ENCODE data around the gene NBR1. TPM values are rescaled to one million over a fixed set of nuclear protein-coding genes. Genes with fewer than 3 reads are reported as not detected.
A peak's percentile ranks its signal among the peaks of the same experiment; 100 is the strongest.

The NBR1 gene
- total RNA-seq, 4 donors from 2014 or later = 30.6 to 61.6 (median 42.0) TPM

DNA sequence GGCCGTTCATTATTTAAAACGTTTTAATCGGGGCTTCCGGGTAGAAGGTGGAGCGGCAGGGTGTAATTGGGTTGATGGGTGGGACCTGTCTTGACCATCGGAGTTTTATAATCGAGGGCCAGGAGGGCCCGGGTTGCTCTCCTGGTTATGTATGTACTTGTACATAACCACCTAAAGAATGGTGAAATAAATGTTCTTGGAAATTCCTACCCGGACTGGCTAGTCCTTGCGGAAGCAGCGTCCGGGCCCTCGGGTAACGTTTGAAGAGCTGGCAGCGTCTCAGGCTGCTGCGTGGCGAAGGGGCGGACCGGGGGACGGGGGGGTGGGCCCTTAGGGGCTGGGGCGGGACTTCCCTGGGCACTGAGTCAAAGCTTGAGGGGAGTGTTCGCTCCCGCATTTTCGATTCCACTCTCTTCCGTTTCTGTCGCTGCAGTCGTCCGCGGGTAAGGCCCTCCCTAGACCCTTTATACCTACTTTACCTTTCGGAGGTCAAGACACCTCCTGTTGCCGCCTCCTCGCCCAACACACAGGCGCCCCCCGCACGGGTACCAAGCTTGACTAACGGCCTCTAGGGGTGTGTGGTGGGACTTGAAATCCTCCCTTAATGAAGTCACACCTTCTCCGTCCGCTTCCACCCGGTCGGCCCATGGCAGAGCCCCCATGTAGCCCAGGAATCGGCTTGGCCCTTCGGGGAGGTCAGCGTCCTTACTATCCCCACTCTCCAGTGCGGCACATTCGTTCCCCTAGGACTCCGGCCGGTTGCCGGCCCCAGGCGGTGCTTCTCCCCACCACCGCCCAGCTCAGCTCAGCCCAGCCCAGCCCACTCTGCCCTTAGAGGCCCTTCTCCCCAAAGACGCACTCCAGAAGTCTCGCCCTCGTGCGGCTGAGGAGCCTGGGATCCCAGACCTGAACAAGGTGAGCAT, 40.7 kb downstream of the NBR1 start, which contains the start of gene TMEM106A:
TMEM106A (plus strand) TSS at position 396 of the 923 bp plus-strand sequence. CDS start 1,167 bp downstream, outside the sequence.
- TF ChIP-seq POLR2A (IDR thresholded peaks at IDR 0.05) = peak in 1 of 4 donors; percentile 50
- TF ChIP-seq, protein P1, sequence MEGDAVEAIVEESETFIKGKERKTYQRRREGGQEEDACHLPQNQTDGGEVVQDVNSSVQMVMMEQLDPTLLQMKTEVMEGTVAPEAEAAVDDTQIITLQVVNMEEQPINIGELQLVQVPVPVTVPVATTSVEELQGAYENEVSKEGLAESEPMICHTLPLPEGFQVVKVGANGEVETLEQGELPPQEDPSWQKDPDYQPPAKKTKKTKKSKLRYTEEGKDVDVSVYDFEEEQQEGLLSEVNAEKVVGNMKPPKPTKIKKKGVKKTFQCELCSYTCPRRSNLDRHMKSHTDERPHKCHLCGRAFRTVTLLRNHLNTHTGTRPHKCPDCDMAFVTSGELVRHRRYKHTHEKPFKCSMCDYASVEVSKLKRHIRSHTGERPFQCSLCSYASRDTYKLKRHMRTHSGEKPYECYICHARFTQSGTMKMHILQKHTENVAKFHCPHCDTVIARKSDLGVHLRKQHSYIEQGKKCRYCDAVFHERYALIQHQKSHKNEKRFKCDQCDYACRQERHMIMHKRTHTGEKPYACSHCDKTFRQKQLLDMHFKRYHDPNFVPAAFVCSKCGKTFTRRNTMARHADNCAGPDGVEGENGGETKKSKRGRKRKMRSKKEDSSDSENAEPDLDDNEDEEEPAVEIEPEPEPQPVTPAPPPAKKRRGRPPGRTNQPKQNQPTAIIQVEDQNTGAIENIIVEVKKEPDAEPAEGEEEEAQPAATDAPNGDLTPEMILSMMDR (IDR thresholded peaks at IDR 0.05) = peak in 3 of 6 experiments; percentile 28 to 41 (median 33)
- DNase-seq = peak; percentile 35
- 1% methylated on average over 25 to 31 of the region's 54 CpGs for WGBS, 2 donors
- peak within 1 kb of the TSS; percentile 69 to 89 (median 88) for H3K27ac ChIP-seq
- H3K27me3 ChIP-seq = no peaks in the 10 kb centered on the region
- intact Hi-C loops (cut with DNase I) = no loop called here
- peaks cover 14 to 34% (median 20%) of the 10 kb centered on the region in 3 donors for H3K4me1 ChIP-seq
- H3K9me3 ChIP-seq = no peaks in the 10 kb centered on the region
- H3K4me3 ChIP-seq = peak within 1 kb of the TSS; percentile 41 to 76 (median 60)
- peaks cover 0 to 53% (median 3%) of the 10 kb centered on the region in 3 donors for H3K36me3 ChIP-seq

DNA sequence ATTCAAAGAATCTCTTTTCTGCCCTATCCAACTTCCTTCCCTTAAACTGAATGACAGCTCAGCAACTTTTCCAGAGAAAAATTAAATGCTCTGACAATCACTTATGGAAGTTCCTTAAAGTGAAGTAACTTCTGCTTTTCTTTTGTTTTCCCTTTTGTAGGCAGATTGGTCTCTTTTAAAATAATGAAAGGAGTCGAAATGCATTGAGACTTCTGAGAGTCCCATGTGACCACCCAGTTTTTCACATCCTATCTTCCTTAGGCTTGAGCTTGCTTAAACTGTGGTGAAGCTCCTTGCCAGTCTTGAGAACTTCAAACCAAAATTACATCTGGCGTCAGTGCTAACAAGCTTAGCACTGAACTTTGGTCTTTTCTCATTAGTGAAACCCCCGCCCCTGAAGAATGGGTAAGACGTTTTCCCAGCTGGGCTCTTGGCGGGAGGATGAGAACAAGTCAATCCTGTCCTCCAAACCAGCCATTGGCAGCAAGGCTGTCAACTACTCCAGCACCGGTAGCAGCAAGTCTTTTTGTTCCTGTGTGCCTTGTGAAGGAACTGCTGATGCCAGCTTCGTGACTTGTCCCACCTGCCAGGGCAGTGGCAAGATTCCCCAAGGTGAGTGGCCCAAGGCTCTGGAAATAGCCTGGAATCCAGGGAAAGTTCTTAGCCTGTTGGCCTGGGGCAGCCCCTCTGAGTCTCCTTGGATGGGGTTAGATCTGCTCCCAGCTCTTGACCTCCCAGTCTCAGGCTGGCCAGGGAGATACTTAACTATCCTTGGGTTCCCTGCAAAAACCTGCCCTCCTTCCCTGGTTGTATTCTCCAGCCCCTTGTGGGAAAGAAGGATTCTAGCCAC, 41.9 kb downstream of the NBR1 start:
- H3K36me3 ChIP-seq = peaks cover 0 to 53% (median 3%) of the 10 kb centered on the region in 3 donors
- no peak for DNase-seq
- peaks cover 14 to 34% (median 20%) of the 10 kb centered on the region in 3 donors for H3K4me1 ChIP-seq
- intact Hi-C loops (cut with DNase I) = no loop called here
- H3K9me3 ChIP-seq = no peaks in the 10 kb centered on the region
- 50 to 54% methylated on average over 5 to 6 of the region's 7 CpGs for WGBS, 2 donors
- H3K27ac ChIP-seq = peak overlapping the region in 3 of 4 donors; percentile 87 to 89 (median 88)
- no peaks in the 10 kb centered on the region for H3K27me3 ChIP-seq
- peak overlapping the region in 3 of 4 donors; percentile 59 to 76 (median 61) for H3K4me3 ChIP-seq
- TF ChIP-seq, protein P1 (IDR thresholded peaks at IDR 0.05) = no peak
- no peak for TF ChIP-seq POLR2A (IDR thresholded peaks at IDR 0.05)

DNA sequence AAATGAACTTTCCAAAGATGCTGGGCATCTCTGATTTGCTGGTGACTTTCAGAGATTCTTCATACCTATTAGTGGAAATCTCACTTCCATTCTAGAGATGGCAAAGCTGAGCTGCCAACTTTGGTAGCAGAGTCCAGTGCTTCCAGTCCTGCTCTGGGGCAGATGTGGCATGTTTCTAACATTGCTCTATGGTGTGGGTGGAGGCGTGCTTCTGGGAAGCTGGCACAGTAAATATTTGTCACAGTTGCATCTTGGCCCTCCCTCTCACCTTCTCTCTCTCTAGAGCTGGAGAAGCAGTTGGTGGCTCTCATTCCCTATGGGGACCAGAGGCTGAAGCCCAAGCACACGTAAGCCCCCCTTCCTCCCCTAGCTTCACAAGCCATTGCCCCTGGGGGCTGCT, 42.5 kb downstream of the NBR1 start:
- Histone ChIP-seq H3K9me3 (no peaks in the 10 kb centered on the region), H3K36me3 (peaks cover 0 to 53% (median 3%) of the 10 kb centered on the region in 3 donors), H3K27me3 (no peaks in the 10 kb centered on the region), H3K4me1 (peaks cover 14 to 34% (median 20%) of the 10 kb centered on the region in 3 donors), H3K4me3 (no peak overlapping the region), H3K27ac (no peak overlapping the region)
- no peak for TF ChIP-seq POLR2A (IDR thresholded peaks at IDR 0.05)
- TF ChIP-seq, protein P1 (IDR thresholded peaks at IDR 0.05) = no peak
- WGBS, 2 donors = 92 to 100% methylated on average over 2 of the region's 2 CpGs
- intact Hi-C loops (cut with DNase I) = no loop called here
- DNase-seq = no peak

DNA sequence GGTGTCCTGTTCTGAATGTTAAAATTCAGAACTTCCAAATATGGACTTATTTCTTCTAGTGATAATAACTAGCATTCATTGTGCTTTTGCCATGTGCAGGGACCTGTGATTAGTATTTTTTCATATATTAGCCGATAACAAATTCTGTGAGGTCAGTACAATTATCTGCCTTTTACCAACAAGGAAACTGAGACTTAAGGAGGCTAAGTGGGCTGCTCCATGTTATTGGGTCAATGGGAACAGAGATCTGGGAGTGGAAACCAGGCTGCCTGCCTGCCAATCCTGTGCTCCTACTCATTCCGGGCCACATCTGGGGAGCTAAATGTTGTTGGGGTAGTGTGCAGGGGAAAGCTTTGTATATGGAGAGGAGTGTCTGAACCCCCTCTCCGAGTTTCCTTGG, 44.3 kb downstream of the NBR1 start:
- H3K4me1 ChIP-seq = peaks cover 14 to 34% (median 20%) of the 10 kb centered on the region in 3 donors
- H3K27ac ChIP-seq = no peak overlapping the region
- H3K27me3 ChIP-seq = no peaks in the 10 kb centered on the region
- no peak for DNase-seq
- WGBS, 2 donors = 89% methylated on average over 3 of the region's 3 CpGs
- H3K4me3 ChIP-seq = no peak overlapping the region
- H3K9me3 ChIP-seq = no peaks in the 10 kb centered on the region
- no peak for TF ChIP-seq POLR2A (IDR thresholded peaks at IDR 0.05)
- TF ChIP-seq, protein P1 (IDR thresholded peaks at IDR 0.05) = no peak
- intact Hi-C loops (cut with DNase I) = no loop called here
- peaks cover 0 to 36% (median 0%) of the 10 kb centered on the region in 3 donors for H3K36me3 ChIP-seq

Data from esophagus squamous epithelium (tissue), 5 donors.